HS-5 (cell line): Measurements from ENCODE around the gene ZKSCAN3.
"Not testable (repeated sequence)": the region's sequence is repeated elsewhere in the genome, so short reads cannot be mapped to it uniquely, and the experiment has no call there.

Experiments used
- DNase-seq: peaks from one replicate; pipeline ENCODE4 v3.0.0-alpha.2; 2012; ENCODE audit warnings: low read depth

The ZKSCAN3 gene

GRCh38 chr6:28377879-28378278 lies 28.1 kb downstream of the ZKSCAN3 start:
- no peak for DNase-seq

- no peak for DNase-seq
Observed at GRCh38 chr6:28378644-28379043, 28.9 kb downstream of the ZKSCAN3 start.

GRCh38 chr6:28380381-28380780 lies 30.6 kb downstream of the ZKSCAN3 start:
- DNase-seq = no peak

GRCh38 chr6:28383235-28384142 lies 33.7 kb downstream of the ZKSCAN3 start:
- DNase-seq = peak; percentile 77

- DNase-seq = no peak
Observed at GRCh38 chr6:28384143-28384533, 34.4 kb downstream of the ZKSCAN3 start.

- no peak for DNase-seq
Observed at GRCh38 chr6:28390688-28391087, 40.9 kb downstream of the ZKSCAN3 start.

- DNase-seq = no peak
Observed at GRCh38 chr6:28393912-28394662, 44.3 kb downstream of the ZKSCAN3 start.

- DNase-seq = no peak
Observed at GRCh38 chr6:28395918-28396317, 46.2 kb downstream of the ZKSCAN3 start.

GRCh38 chr6:28399350-28400121 lies 49.8 kb downstream of the ZKSCAN3 start, which contains the start of gene ZSCAN12:
TSS of gene ZSCAN12 (minus strand) at chr6:28399747. CDS start at chr6:28398405, 1,342 bp downstream.
- DNase-seq = peak; percentile 29

GRCh38 chr6:28400122-28400451 lies 50.3 kb downstream of the ZKSCAN3 start:
- no peak for DNase-seq

GRCh38 chr6:28401172-28401571 lies 51.4 kb downstream of the ZKSCAN3 start:
- peak; percentile 33 for DNase-seq

GRCh38 chr6:28402197-28402596 lies 52.5 kb downstream of the ZKSCAN3 start:
- no peak for DNase-seq

- DNase-seq = not testable (repeated sequence)
Observed at GRCh38 chr6:28403923-28404322, 54.2 kb downstream of the ZKSCAN3 start.

- DNase-seq = no peak
Observed at GRCh38 chr6:28407401-28407800, 57.7 kb downstream of the ZKSCAN3 start.

GRCh38 chr6:28408076-28408802 lies 58.5 kb downstream of the ZKSCAN3 start:
- DNase-seq = no peak

- DNase-seq = no peak
Observed at GRCh38 chr6:28410767-28411166, 61.0 kb downstream of the ZKSCAN3 start.

GRCh38 chr6:28413681-28414080 lies 63.9 kb downstream of the ZKSCAN3 start:
- DNase-seq = no peak
